NCI-H1417 (cell line): ENCODE data around the gene DAAM1.

Experiments used
- DNase-seq, 3 experiments: peaks; one replicate each; lab custom pipeline; 2025; lab: John Stamatoyannopoulos, UW

DAAM1 gene

GRCh38 chr14:59187802-59188460, 536 bp upstream of the DAAM1 start:
- DNase-seq: peak; percentile 74 to 90 (median 85)

- peak; percentile 34 to 73 (median 60) for DNase-seq
These were observed 771 bp downstream of the DAAM1 start for GRCh38 chr14:59189091-59189785.

- peak; percentile 74 to 96 (median 91) for DNase-seq
These were observed 1.4 kb downstream of the DAAM1 start for GRCh38 chr14:59189786-59190368.

- DNase-seq: peak in 2 of 3 experiments; percentile 52 to 72
These were observed 1.9 kb downstream of the DAAM1 start for GRCh38 chr14:59190372-59190771.

- DNase-seq: no peak
These were observed 7.4 kb downstream of the DAAM1 start for GRCh38 chr14:59195912-59196311.

GRCh38 chr14:59197695-59198262, 9.3 kb downstream of the DAAM1 start:
- DNase-seq: no peak

GRCh38 chr14:59199205-59199604, 10.7 kb downstream of the DAAM1 start:
- no peak for DNase-seq

GRCh38 chr14:59199614-59200013, 11.1 kb downstream of the DAAM1 start:
- no peak for DNase-seq

- DNase-seq: no peak
These were observed 11.7 kb downstream of the DAAM1 start for GRCh38 chr14:59200195-59200594.

- DNase-seq: no peak
These were observed 13.6 kb downstream of the DAAM1 start for GRCh38 chr14:59202031-59202430.

GRCh38 chr14:59204305-59204704, 15.8 kb downstream of the DAAM1 start:
- no peak for DNase-seq

GRCh38 chr14:59206892-59207291, 18.4 kb downstream of the DAAM1 start:
- DNase-seq: no peak

- DNase-seq: no peak
These were observed 19.1 kb downstream of the DAAM1 start for GRCh38 chr14:59207506-59207933.

GRCh38 chr14:59208224-59208814, 19.9 kb downstream of the DAAM1 start:
- DNase-seq: no peak

- no peak for DNase-seq
These were observed 20.5 kb downstream of the DAAM1 start for GRCh38 chr14:59208954-59209353.

- DNase-seq: no peak
These were observed 22.2 kb downstream of the DAAM1 start for GRCh38 chr14:59210621-59211020.

GRCh38 chr14:59213368-59214315, 25.2 kb downstream of the DAAM1 start:
- DNase-seq: peak; percentile 4 to 66 (median 52)

GRCh38 chr14:59214702-59215302, 26.3 kb downstream of the DAAM1 start:
- no peak for DNase-seq

- DNase-seq: no peak
These were observed 26.9 kb downstream of the DAAM1 start for GRCh38 chr14:59215322-59215721.

GRCh38 chr14:59215757-59216156, 27.3 kb downstream of the DAAM1 start:
- DNase-seq: no peak

GRCh38 chr14:59217011-59217410, 28.5 kb downstream of the DAAM1 start:
- DNase-seq: no peak
